HG03521 (cell line): ENCODE results near the gene PAX5.
A peak's percentile ranks its signal among the peaks of the same experiment; 100 is the strongest.

Source experiments
- ATAC-seq: cut with Tn5 transposase; IDR thresholded peaks from one replicate; pipeline ENCODE4 v1.9.1; 2021; ENCODE audit warnings: mild to moderate bottlenecking, moderate library complexity; ENCODE audit not compliant: unreplicated experiment

The PAX5 gene

DNA sequence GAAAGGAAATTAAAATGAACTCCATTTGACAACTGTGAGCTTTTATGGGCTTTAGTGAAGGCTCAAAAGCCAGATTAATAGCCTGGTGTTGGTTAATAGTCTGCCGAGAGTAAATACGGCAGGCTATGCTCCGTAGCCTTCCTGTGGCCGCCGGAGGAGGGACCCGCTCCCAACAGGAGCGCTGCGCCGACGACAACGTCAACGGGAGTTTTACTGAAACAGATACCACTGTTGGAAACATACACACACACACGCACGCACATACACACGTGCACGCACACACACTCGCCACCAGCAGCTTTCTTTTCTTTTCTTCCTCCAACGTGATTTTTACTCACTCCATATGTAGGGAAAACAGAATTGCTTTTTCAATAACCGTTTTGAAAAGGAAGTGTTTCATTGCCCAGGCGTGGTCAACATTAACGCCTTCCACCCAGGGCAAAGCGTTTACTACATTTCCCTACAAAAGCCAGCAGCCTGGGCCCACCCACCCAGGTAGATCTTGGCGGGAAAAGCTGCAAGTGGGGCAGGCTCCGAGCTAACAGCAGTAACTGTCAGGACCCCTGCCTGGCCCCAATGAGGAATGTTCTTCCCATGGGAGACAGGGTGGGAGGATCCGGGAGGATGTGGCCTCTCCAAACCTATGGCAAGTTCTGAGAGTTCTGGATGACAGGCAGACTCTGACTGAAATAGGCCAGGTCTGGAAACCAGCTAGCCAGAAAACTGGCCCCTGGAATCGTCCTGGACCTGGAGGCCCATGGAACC lies 72.3 kb downstream of the PAX5 start:
- no peak for ATAC-seq

DNA sequence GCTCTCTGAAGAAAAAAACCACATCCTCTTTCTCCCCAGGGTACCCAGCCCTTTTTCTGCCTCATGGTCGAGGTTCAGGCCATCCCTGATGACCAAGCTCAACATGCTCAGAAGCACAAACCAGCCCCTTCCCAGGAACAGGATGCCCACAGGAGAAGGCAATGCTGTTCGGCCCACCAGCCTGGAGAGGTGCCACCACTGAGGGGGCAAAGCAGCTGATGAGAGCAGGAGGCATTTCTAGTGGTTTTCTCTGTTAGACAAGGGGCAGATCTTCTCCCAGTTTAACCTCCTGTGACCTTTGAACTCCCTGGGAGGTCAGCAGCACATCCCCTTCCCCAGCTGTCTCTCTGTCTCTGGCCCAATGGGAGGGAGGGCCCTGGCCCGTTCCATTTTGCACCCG lies 73.0 kb downstream of the PAX5 start:
- ATAC-seq: no peak

DNA sequence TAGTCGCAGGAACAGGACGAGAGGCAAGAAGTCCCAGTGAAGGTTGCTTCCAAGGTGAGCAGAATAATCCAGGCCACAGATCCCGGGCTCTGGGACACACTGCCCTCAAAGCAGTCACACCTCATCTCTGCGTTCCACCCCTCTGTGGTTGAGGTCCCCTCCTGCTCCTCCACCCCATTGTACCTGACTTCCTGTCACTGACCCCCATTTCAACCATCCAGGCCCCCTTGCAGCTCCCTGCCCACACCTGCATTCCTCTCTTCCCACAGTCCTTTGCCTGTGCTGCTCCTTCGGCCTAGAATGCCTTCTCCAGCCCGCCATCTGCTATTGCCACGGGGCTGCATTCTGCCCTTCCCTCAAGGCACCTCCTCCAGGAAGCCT lies 73.5 kb downstream of the PAX5 start:
- ATAC-seq: no peak

DNA sequence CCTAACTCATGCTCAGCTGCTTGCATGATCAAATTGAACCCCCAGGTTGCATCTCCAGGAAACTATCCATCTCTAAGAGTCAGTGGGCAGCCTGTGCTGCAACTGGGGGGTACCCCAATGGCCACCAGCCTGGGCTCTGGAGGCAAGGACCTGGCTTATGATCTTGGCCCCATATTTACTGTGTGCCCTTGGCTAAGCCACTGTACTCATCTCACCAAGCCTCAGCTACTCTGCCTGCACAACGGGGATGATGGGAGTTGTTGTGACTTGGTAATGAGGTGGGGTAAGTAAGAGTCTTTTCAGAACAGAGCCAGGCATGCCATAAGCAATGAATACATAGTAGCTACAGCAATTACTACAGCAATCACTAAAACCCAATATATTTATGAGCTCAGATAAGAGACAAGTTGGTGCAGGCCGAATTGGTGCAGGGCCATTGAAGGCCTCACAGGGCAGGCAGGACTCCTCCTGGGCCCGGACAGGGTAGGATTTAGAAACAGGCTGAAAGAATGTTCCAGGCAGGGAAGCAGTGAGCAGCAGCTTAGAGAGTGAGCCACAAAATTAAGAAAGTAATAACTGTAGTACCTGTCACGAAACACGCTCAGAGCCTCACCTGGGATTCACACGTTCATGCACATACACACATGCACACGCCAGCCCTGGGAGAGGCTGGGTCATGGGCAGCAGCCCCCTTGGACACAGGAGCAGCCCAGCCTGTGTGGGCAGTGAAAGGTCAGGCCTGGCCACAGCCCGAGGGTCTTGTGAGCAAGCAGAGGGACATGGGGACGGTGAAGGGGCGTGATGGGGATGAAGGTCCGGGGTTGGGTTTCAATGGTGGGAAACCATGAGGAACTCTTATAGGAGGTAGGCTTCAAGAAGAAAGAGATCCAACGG lies 74.1 kb downstream of the PAX5 start:
- no peak for ATAC-seq

DNA sequence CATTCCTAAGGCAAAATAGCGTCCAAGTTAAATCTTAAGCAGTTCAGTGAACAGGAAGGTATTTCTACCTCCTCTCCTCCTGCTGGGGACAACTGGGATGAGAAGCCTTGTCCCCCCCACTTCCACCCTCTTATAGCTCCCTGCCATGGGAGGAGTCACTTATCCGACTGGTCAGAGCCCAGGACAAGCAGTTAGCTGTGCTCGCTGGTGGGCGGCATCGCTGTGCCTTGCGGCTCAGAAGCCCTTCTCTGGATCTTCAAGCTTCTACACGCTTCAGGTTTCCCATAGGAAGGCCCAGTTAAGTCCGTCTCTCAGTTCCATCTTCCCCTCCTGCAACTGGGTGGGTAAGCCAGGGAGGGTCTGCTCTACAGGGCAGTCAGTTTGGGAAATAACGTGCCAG lies 77.2 kb downstream of the PAX5 start:
- no peak for ATAC-seq

DNA sequence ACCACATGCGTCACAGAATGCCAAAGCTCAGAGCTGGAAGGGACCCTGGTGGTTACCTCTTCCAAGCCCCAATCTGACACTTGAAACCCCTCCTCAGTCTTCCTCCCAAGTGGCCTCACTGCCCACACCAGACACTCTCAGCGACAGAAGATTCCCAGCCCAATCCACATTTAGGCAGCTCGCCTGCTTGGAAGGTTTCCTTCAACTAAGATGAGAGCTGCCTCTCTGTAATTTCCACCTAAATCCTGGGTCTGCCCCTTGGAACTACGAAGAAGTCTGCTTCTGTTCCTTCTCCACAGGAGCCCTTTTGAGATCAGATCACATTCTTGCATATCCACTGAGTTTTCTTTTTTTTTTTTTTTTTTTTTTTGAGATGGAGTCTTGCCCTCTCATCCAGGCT lies 83.7 kb downstream of the PAX5 start:
- no peak for ATAC-seq

DNA sequence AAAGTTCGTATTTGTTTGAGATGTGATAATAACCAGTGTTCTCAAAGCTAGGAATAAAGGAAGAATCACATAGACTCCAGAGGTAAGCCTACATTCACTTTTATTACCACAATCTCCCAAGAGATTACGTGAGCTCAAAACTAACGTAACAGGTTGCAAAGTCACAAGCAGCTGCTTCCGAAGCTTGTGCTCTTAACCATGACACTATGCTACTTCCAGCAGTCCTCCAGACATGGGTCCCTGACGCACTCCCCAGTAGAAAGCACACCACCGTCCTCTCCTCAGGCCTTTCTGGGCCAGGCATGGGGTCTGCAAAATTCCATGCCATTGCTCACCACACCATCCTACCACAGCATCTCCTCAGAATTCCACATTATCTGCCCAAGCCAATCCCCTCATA lies 84.6 kb downstream of the PAX5 start:
- no peak for ATAC-seq

DNA sequence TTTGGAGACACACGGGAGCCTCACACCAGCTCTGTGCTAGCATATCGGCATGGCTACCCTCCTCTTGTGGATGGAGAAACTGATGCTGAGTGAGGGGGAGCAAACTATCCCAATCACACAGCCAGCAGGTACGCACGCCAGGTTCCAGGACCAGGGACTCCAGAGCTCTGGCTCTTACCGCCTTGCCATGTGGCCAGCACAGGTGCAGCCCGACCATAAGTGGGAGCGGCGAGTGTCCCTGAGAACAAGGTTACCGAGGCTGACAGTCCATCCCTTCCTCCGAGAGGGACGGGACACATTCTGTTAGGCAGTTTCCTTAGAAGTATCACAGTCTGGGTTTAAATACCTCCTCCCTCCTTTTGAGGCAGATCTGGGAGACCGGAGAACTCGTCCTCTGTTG lies 86.0 kb downstream of the PAX5 start:
- no peak for ATAC-seq

DNA sequence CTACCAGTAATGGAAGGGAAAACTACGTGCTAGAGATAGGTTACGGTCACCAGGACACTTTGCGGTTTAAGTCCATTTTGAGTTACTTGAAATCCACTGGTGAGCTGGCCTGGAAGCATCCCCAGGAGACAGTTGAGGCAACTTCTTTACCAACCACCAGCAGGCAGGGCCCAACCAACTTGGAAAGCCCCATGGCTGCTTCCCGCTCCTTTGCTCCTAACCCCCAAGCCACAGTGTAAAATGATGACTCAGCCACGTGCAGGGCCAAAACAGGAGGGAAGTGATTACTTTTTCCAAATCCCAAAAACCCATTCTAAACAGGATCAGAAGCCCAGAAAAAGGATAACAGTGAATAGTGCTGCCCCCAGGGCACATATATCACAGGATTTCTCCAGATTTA lies 87.4 kb downstream of the PAX5 start:
- no peak for ATAC-seq

DNA sequence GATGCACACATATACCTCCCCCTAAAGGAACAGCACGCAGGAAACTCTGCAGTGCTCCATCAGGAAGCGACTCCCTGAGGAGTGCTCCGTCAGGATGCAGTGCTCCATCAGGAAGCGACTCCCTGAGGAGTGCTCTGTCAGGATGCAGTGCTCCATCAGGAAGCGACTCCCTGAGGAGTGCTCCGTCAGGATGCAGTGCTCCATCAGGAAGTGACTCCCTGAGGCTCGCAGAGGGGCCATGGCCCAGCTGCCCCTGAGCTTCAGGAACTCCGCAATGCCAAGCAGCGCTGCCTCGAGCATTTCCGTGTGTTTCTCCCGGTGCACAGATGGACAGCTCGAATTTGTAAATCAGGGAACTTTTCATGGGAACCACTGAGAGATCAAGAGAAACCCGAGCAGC lies 88.1 kb downstream of the PAX5 start:
- ATAC-seq: no peak

DNA sequence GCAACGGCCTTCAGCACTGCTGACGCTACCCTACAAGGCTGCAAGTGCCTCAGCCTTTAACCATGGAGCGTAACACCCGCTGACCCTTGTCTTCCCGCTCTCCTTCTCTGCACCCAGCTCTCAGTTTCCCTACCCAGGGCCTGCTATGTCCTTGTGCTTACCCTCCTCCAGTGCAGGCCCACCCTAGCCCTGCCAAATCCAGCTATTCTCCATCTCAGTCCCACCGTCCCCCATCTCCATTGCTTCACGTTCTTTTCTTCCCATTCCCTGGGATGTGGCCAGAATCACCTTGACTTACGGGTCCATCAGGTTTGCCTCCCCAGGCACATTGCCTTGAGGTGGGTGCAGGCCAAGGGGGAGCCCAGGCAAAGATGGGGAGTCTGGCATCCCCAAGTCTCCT lies 91.2 kb downstream of the PAX5 start:
- ATAC-seq: no peak

DNA sequence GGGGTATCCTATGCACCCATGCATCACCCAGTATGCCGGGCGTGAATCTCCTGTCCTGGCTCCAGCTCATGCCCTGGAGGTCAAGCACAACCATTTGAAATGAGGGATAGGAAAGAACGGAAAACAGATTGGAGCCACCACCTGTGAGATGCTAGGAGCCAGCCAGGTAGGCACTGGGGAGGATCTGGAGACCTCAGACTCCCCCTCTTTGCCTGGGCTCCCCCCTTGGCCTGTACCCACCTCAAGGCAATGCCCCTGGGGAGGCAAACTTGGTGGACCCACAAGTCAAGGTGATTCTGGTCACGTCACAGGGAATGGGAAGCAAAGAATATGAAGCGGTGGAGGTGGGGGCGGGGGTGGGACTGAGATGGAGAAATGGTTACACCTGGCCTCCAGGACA lies 92.6 kb downstream of the PAX5 start:
- no peak for ATAC-seq

DNA sequence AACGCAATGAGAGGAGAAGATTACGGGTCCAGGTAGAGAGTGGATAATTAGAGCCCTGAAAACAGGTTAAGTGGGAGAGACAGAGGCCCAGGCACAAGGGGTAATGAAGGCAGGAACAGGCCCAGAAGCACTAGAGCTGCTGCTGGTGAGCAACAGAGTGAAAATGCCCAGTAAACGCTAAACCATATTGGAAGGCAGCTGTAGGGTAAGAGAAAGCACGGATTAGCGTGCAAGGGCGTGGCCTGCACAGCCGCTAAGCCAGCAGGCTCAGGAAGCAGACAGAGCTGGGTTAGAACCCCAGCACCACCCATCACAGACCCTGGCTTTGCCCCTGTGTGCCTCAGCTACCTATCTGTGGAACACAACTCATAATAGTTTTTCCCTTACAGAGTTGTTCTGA lies 93.2 kb downstream of the PAX5 start:
- ATAC-seq: no peak

DNA sequence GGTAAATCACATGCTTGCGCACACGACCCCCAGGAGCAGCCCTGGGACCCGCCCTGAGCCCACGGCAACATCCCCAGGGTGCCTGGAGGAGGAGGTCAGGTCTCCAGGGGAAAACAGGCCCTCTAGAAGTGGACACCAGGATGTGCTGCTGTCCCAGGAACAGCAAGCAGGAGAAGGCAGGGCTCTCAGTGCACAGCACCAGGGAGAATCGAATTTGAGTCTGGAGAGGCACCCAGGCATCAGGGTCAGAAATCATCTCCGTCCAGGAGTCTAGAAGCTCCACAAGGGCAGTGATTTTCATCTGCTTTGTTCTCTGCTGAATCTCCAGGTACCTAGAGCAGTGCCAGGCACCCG lies 93.6 kb downstream of the PAX5 start:
- no peak for ATAC-seq

DNA sequence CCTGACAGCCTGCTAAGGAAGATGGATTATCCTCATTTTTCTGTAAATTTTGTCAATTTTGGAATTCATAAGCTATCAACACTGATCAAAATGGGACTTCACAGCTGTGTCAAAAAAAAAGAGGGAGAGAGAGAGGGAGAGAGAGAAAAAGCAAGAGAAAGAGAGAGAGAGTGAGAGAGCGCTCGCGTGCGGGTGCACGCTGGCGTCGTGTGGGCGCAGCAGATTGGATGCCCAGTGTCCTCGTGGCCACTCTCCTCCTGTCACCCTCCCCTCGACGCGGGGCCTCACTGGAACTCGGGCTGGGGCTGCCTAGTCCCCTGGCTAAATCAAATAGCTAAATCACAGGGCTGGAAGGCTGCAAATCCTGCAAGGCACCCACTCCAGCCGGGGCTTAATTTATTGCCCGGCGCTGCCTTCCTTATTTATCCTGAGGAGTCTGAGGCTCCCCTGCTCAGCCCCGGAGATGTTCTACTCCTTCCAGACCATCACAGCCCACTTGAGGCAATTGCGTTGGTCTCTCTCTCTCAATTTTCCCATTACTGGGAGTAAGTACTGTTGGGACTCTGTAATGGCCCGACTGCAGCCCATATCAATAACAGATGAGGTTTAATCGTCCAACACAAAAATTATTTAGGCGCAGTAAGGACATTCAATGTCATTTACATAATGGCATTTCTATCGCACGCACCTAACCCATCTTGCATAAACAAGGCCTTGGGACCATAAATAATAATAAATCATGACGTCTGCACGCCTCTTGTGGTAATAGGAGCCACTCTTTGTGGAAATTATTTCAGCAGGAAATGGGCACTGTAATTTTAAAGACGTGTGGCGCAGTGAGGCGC lies 94.2 kb downstream of the PAX5 start:
- ATAC-seq: no peak

DNA sequence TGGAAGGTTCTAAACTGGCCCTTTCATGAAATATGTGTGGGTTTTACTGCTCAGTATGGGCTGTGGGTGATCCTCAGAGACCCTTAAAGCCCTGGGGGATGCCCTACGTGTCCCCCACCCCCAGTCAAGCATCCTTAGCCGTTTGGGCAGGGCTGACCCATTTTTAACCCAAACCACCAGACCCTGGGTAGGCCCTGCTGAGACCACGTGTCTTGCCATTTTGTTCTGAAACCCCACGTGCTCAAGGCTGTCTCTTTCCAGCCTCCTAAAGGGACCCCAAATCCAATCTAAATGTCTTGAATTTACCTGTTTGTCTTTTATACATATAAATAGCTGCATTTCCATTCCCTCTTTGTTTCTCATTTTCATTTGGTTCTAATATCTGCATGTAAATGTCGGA lies 94.9 kb downstream of the PAX5 start:
- no peak for ATAC-seq

DNA sequence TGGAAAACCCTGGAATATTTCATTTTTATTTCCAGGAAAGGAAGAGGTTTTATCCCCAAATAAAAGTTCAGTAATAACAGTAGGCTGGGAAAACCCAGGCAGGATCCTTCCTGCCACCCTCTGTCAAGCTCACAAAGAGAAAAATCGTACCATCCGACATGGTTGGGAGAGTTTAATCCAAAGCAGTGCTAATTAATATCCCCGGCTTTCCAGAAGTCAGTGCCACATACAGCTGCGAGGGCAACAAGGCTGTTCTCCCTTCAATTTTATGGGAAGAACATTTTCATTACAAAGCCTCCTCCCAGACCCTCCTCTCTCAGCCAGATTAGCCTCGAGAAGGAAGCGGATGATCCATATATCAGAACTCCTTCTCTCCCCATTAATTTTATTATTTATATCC lies 95.5 kb downstream of the PAX5 start:
- no peak for ATAC-seq

DNA sequence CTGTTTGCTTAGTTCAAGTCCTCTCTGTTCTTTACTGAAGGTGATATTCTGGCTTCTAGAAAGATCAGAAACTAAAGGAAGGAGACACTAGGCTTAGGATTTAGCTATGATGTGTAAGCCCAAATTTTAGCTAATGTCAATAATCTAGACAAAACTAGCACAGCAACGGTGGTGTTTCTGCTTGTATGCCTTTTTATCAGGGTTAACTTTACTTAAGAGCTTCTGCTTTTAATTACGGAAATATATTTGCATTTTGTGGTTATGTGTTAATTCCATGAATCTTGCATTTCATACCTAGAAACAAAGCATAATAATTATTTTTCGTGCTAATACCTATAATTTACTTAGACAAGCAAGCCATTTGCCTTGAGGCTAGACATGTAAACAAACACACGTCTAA lies 96.1 kb downstream of the PAX5 start:
- ATAC-seq: no peak

DNA sequence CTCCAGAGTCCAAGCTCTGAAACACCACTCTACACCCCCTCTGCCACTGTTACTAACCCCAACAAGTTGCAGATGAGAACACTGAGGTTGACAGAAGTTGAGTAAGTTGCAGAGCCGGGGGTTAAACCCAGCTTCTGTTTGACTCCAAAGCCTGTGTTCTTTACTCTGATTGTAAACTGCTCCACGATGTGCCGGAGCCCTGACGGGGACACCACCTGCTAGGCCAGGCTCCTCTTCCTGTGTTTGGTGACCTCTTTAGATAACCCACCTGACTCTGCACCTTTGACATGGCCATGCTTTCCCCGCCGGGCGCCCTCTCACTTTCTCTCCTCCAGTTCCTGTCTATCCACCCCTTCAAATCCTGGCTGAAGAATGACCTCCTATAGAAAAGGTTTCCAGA lies 96.7 kb downstream of the PAX5 start:
- no peak for ATAC-seq

DNA sequence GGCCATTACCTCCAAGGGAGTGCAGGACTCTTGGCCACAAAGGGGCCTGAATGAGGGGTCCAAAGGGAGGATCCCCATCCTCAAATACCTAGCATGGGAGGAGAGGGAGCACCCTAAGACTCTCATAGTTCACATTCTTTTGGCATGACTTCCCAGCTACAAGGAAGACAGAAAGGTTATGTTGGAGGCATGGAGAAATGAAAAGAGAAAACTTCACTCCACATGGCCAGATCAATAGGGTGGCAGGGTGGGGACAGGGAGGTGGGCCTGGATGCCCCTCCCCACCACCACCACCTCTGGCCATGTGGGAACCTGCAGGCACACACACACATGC lies 97.6 kb downstream of the PAX5 start:
- ATAC-seq: no peak

DNA sequence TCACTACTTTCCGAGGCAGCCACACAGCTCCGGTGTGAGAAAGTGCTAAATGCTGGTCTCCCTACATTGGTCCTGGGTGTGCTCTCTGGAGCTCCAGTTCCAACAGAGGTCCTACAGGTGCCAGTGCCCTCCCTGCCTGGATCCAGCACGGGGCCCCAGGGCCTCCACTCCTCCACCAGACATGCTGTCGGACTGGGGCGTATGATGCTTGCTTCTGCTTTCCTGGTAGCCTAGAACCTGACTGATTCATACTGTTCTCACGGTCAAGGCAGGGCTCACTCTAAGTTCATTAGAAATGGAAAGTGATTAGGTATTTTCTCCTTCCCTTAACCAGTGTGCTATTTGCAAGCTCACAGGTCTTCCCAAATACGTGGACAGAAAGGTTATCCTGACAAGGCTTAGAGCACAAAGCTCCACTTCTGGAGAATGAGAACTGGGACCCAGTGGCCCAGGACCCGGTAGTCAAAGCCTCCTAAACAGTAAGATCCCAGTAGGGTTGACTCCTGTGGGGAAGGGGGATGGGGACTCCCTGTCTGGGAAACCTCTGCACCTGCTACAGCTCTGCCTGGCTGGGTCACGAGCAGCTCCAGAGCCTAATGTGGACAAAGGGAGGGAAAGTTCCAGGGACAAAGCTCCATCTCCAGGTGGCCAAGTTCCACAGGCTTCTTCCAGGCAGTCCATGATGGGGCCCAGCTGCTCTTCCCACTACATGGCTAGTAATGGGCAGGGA lies 98.1 kb downstream of the PAX5 start:
- peak; percentile 69 for ATAC-seq
